ENCODE measurements around the gene USP3.

Gene USP3

GRCh38 chr15:63538876-63539275 lies 34.5 kb downstream of the USP3 start:
- no peak overlapping the region for H3K14ac ChIP-seq (ENCODE audit: low read length)
- no peak overlapping the region for H2AFZ ChIP-seq (ENCODE audit: low read length)
- no peak overlapping the region for H2BK12ac ChIP-seq (ENCODE audit: low read length)
- no peaks in the 10 kb centered on the region for H3K79me1 ChIP-seq (ENCODE audit: low read depth, low read length)
- no peak overlapping the region for H2BK120ac ChIP-seq (ENCODE audit: low read depth, low read length)
- no peaks in the 10 kb centered on the region for H3K27me3 ChIP-seq (ENCODE audit: control insufficient read depth in 3 of 3, insufficient read depth in 3 of 3, low read depth in 1 of 3, low read length in 3 of 3)
- no peak overlapping the region for H4K91ac ChIP-seq (ENCODE audit: low read depth, low read length, poor library complexity)
- no peak overlapping the region for H2BK15ac ChIP-seq (ENCODE audit: low read length)
- no peak overlapping the region for H4K8ac ChIP-seq (ENCODE audit: low read depth, low read length)
- no CpG with 5 or more reads among the region's 3 CpGs for WGBS, 2 donors (ENCODE audit: extremely low coverage in 2 of 2, insufficient read length in 2 of 2, insufficient replicate concordance in 1 of 2)
- H2BK5ac ChIP-seq (ENCODE audit: low read length) = no peak overlapping the region
- no peak overlapping the region for H3K4me2 ChIP-seq (ENCODE audit: insufficient read depth, low read length, poor library complexity, severe bottlenecking)
- no peak for DNase-seq (ENCODE audit: low spot score)
- H3K4me1 ChIP-seq (ENCODE audit: control insufficient read depth in 2 of 2, insufficient read depth in 1 of 2, low read depth in 1 of 2, low read length in 2 of 2) = peaks cover 13 to 16% of the 10 kb centered on the region in 2 donors
- H3K9ac ChIP-seq (ENCODE audit: low read depth, low read length, poor library complexity) = no peak overlapping the region
- no peak overlapping the region for H3K23ac ChIP-seq (ENCODE audit: low read depth, low read length, poor library complexity)
- no peaks in the 10 kb centered on the region for H3K9me3 ChIP-seq (replicated peaks in 1 of 2; ENCODE audit: control insufficient read depth in 2 of 2, insufficient read depth in 1 of 2, low read depth in 1 of 2, low read length in 2 of 2)
- H3K4me3 ChIP-seq (ENCODE audit: low read length in 2 of 2) = no peak overlapping the region
- H2AK5ac ChIP-seq (ENCODE audit: low read depth, low read length) = no peak overlapping the region
- no peak overlapping the region for H3K4ac ChIP-seq (ENCODE audit: low read length)
- H3K27ac ChIP-seq (replicated peaks; ENCODE audit: low read length) = no peak overlapping the region
- H3K36me3 ChIP-seq (replicated peaks in 1 of 2; ENCODE audit: control insufficient read depth in 2 of 2, insufficient read depth in 2 of 2, low read length in 2 of 2) = peaks cover 0 to 65% of the 10 kb centered on the region in 2 donors
- H3K18ac ChIP-seq (ENCODE audit: low read length) = no peak overlapping the region

GRCh38 chr15:63539521-63539920 lies 35.1 kb downstream of the USP3 start:
- Histone ChIP-seq H3K4me2 (ENCODE audit: insufficient read depth, low read length, poor library complexity, severe bottlenecking) (no peak overlapping the region), H2AK5ac (ENCODE audit: low read depth, low read length) (no peak overlapping the region), H2BK15ac (ENCODE audit: low read length) (no peak overlapping the region), H3K4me1 (ENCODE audit: control insufficient read depth in 2 of 2, insufficient read depth in 1 of 2, low read depth in 1 of 2, low read length in 2 of 2) (peaks cover 13 to 16% of the 10 kb centered on the region in 2 donors), H3K27ac (replicated peaks; ENCODE audit: low read length) (no peak overlapping the region), H2BK120ac (ENCODE audit: low read depth, low read length) (no peak overlapping the region), H3K9ac (ENCODE audit: low read depth, low read length, poor library complexity) (no peak overlapping the region), H3K23ac (ENCODE audit: low read depth, low read length, poor library complexity) (no peak overlapping the region), H2AFZ (ENCODE audit: low read length) (no peak overlapping the region), H3K9me3 (replicated peaks in 1 of 2; ENCODE audit: control insufficient read depth in 2 of 2, insufficient read depth in 1 of 2, low read depth in 1 of 2, low read length in 2 of 2) (no peaks in the 10 kb centered on the region), H3K79me1 (ENCODE audit: low read depth, low read length) (no peaks in the 10 kb centered on the region), H3K4me3 (ENCODE audit: low read length in 2 of 2) (no peak overlapping the region), H2BK12ac (ENCODE audit: low read length) (no peak overlapping the region), H3K14ac (ENCODE audit: low read length) (no peak overlapping the region), H3K36me3 (replicated peaks in 1 of 2; ENCODE audit: control insufficient read depth in 2 of 2, insufficient read depth in 2 of 2, low read length in 2 of 2) (peaks cover 0 to 67% of the 10 kb centered on the region in 2 donors), H4K8ac (ENCODE audit: low read depth, low read length) (no peak overlapping the region), H4K91ac (ENCODE audit: low read depth, low read length, poor library complexity) (no peak overlapping the region), H3K18ac (ENCODE audit: low read length) (no peak overlapping the region), H3K27me3 (ENCODE audit: control insufficient read depth in 3 of 3, insufficient read depth in 3 of 3, low read depth in 1 of 3, low read length in 3 of 3) (no peaks in the 10 kb centered on the region), H2BK5ac (ENCODE audit: low read length) (no peak overlapping the region), H3K4ac (ENCODE audit: low read length) (no peak overlapping the region)
- WGBS, 2 donors (ENCODE audit: extremely low coverage in 2 of 2, insufficient read length in 2 of 2, insufficient replicate concordance in 1 of 2) = no CpG with 5 or more reads among the region's 6 CpGs
- no peak for DNase-seq (ENCODE audit: low spot score)

- H2BK120ac ChIP-seq (ENCODE audit: low read depth, low read length) = no peak overlapping the region
- H3K9ac ChIP-seq (ENCODE audit: low read depth, low read length, poor library complexity) = no peak overlapping the region
- H3K4ac ChIP-seq (ENCODE audit: low read length) = no peak overlapping the region
- no peak overlapping the region for H3K4me3 ChIP-seq (ENCODE audit: low read length in 2 of 2)
- H3K27ac ChIP-seq (replicated peaks; ENCODE audit: low read length) = no peak overlapping the region
- peaks cover 0 to 71% of the 10 kb centered on the region in 2 donors for H3K36me3 ChIP-seq (replicated peaks in 1 of 2; ENCODE audit: control insufficient read depth in 2 of 2, insufficient read depth in 2 of 2, low read length in 2 of 2)
- no peak overlapping the region for H4K8ac ChIP-seq (ENCODE audit: low read depth, low read length)
- H3K23ac ChIP-seq (ENCODE audit: low read depth, low read length, poor library complexity) = no peak overlapping the region
- H2BK5ac ChIP-seq (ENCODE audit: low read length) = no peak overlapping the region
- H3K4me1 ChIP-seq (ENCODE audit: control insufficient read depth in 2 of 2, insufficient read depth in 1 of 2, low read depth in 1 of 2, low read length in 2 of 2) = peaks cover 13 to 16% of the 10 kb centered on the region in 2 donors
- H3K9me3 ChIP-seq (replicated peaks in 1 of 2; ENCODE audit: control insufficient read depth in 2 of 2, insufficient read depth in 1 of 2, low read depth in 1 of 2, low read length in 2 of 2) = no peaks in the 10 kb centered on the region
- H2AFZ ChIP-seq (ENCODE audit: low read length) = no peak overlapping the region
- no peak overlapping the region for H2BK12ac ChIP-seq (ENCODE audit: low read length)
- H4K91ac ChIP-seq (ENCODE audit: low read depth, low read length, poor library complexity) = no peak overlapping the region
- no peak overlapping the region for H2AK5ac ChIP-seq (ENCODE audit: low read depth, low read length)
- H3K18ac ChIP-seq (ENCODE audit: low read length) = no peak overlapping the region
- no peak overlapping the region for H3K14ac ChIP-seq (ENCODE audit: low read length)
- H3K4me2 ChIP-seq (ENCODE audit: insufficient read depth, low read length, poor library complexity, severe bottlenecking) = no peak overlapping the region
- no peak overlapping the region for H2BK15ac ChIP-seq (ENCODE audit: low read length)
- no peak for DNase-seq (ENCODE audit: low spot score)
- no peaks in the 10 kb centered on the region for H3K27me3 ChIP-seq (ENCODE audit: control insufficient read depth in 3 of 3, insufficient read depth in 3 of 3, low read depth in 1 of 3, low read length in 3 of 3)
- H3K79me1 ChIP-seq (ENCODE audit: low read depth, low read length) = no peaks in the 10 kb centered on the region
These were observed 35.6 kb downstream of the USP3 start for GRCh38 chr15:63539998-63540397.

GRCh38 chr15:63540449-63540848 lies 36.1 kb downstream of the USP3 start:
- Histone ChIP-seq H3K27ac (replicated peaks; ENCODE audit: low read length) (no peak overlapping the region), H3K4ac (ENCODE audit: low read length) (no peak overlapping the region)
- WGBS, 2 donors (ENCODE audit: extremely low coverage in 2 of 2, insufficient read length in 2 of 2, insufficient replicate concordance in 1 of 2) = no CpG with 5 or more reads among the region's 4 CpGs

More at GRCh38 chr15:63540449-63540848, 36.1 kb downstream of the USP3 start:
- no peak overlapping the region for H3K4me3 ChIP-seq (ENCODE audit: low read length in 2 of 2)
- no peak overlapping the region for H2BK12ac ChIP-seq (ENCODE audit: low read length)
- peaks cover 13 to 16% of the 10 kb centered on the region in 2 donors for H3K4me1 ChIP-seq (ENCODE audit: control insufficient read depth in 2 of 2, insufficient read depth in 1 of 2, low read depth in 1 of 2, low read length in 2 of 2)
- H3K14ac ChIP-seq (ENCODE audit: low read length) = no peak overlapping the region
- no peak overlapping the region for H4K8ac ChIP-seq (ENCODE audit: low read depth, low read length)
- H3K23ac ChIP-seq (ENCODE audit: low read depth, low read length, poor library complexity) = no peak overlapping the region
- H2BK5ac ChIP-seq (ENCODE audit: low read length) = no peak overlapping the region
- no peaks in the 10 kb centered on the region for H3K27me3 ChIP-seq (ENCODE audit: control insufficient read depth in 3 of 3, insufficient read depth in 3 of 3, low read depth in 1 of 3, low read length in 3 of 3)
- no peak overlapping the region for H2BK15ac ChIP-seq (ENCODE audit: low read length)
- no peaks in the 10 kb centered on the region for H3K9me3 ChIP-seq (replicated peaks in 1 of 2; ENCODE audit: control insufficient read depth in 2 of 2, insufficient read depth in 1 of 2, low read depth in 1 of 2, low read length in 2 of 2)
- H2BK120ac ChIP-seq (ENCODE audit: low read depth, low read length) = no peak overlapping the region
- H3K18ac ChIP-seq (ENCODE audit: low read length) = no peak overlapping the region
- H3K36me3 ChIP-seq (replicated peaks in 1 of 2; ENCODE audit: control insufficient read depth in 2 of 2, insufficient read depth in 2 of 2, low read length in 2 of 2) = peaks cover 0 to 76% of the 10 kb centered on the region in 2 donors
- H3K9ac ChIP-seq (ENCODE audit: low read depth, low read length, poor library complexity) = no peak overlapping the region
- H3K79me1 ChIP-seq (ENCODE audit: low read depth, low read length) = no peaks in the 10 kb centered on the region
- no peak overlapping the region for H4K91ac ChIP-seq (ENCODE audit: low read depth, low read length, poor library complexity)
- no peak overlapping the region for H3K4me2 ChIP-seq (ENCODE audit: insufficient read depth, low read length, poor library complexity, severe bottlenecking)
- no peak for DNase-seq (ENCODE audit: low spot score)
- H2AFZ ChIP-seq (ENCODE audit: low read length) = no peak overlapping the region
- H2AK5ac ChIP-seq (ENCODE audit: low read depth, low read length) = no peak overlapping the region
